ENCODE results near the gene NUDT4B.
"Not testable (repeated sequence)": the region's sequence is repeated elsewhere in the genome, so short reads cannot be mapped to it uniquely, and the experiment has no call there.

NUDT4B gene

GRCh38 chr1:148748563-148749334 is at the start of gene NUDT4B:
Gene NUDT4B, plus strand, starts transcription at chr1:148748774. Its CDS starts 179 bp downstream, at chr1:148748953.
- DNase-seq (ENCODE audit: low read depth), result not testable (repeated sequence)

- DNase-seq (ENCODE audit: low read depth), result not testable (repeated sequence)
These were observed 49.2 kb upstream of the NUDT4B start for GRCh38 chr1:148699357-148699756.

DNA sequence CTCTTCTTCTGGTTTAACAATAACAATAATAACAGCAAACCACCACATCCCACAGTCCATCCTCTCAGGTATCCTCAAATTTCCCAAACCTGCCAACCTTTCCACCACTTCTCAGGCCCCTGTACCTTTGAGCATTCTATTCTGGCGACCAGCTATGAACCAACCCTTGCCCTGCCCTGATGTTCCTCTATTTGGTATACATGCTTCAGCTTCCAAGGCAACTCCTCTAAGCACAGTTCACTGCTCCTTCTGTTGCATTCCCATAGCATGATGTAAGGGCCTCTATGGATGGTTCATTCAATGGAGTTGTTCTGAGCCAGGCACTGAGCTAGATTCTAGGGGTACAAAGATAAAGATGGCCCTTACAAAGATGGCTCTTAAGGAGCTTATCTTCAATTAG is 46.3 kb upstream of the NUDT4B start:
- DNase-seq (ENCODE audit: low read depth), result not testable (repeated sequence)

- DNase-seq (ENCODE audit: low read depth), result not testable (repeated sequence)
These were observed 44.5 kb upstream of the NUDT4B start for GRCh38 chr1:148703973-148704591.

DNA sequence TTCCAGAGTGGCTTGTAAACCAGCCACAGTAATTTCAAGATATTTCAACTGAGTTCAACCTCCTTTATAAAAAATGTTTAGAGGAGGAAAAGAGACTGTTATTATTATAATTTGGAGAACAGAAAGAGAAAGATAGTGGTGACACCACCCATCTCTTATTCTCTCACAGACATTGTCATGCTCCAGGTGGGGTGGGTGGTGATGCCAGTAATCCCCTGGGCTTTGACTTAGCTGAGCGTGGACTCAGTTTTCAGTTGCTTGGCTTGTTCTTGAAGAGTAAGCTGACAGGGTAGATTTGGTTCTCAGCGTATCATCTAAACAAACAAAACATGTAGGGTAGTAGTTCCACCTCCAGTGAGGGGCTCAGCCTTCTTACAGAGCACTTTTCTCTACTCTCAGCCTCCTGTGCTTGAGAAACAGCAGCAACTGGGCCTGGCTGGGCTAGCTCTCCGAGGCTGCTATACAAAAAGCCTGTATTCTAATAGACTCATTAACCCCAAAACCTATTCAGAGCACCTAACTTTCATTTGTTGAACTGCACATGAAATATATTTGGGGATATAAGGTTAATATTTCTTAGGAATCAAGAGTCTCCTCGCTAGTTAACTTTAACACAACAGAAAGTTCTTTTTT is 43.1 kb upstream of the NUDT4B start:
- DNase-seq (ENCODE audit: low read depth), result not testable (repeated sequence)

DNA sequence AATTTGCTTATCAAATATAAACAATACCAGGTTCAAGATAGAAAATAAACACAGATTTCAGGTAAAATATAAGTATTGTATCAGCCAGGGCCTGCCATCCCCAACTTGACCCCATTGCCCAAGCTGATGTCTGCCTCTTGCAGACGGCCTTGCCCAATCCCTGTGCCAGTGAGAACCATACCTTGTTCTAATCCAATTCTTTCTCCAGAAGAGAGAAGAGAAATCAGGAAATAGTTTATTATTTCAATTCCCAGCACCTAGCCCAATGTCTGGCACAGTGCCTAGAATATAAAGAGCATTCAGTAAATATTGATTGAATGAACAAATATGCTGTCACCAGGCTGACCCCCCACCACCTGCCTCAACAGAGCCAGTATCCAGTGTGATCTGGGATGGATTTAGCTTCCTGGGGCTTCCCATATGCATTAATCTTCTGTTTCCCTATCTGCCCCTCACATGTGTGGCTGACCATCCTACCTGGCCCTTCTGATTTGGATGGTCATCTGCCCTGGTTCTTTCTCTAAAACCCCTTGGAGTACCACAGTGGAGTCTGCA is 39.7 kb upstream of the NUDT4B start:
- DNase-seq (ENCODE audit: low read depth), result not testable (repeated sequence)

- not testable (repeated sequence) for DNase-seq (ENCODE audit: low read depth)
These were observed 37.6 kb upstream of the NUDT4B start for GRCh38 chr1:148710772-148711523.

DNA sequence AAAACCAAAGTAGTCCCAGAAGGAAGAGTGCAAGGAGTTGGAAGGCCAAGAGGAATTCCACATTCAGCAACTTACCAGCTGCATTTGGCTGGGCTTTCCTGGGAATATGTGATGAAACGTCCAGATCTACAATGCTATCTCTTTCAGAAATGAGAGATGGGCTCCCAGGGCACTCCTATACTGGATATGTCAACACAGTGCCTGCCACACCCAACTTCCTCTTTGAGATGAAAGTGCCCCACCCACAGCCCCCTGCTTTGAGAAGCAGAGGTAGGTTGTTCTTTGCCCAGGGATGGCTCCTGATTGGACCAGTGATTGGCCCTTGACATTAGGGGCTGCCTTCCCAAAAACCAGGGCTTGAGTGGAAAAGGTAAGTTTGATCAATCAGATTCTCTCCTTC is 36.2 kb upstream of the NUDT4B start:
- DNase-seq (ENCODE audit: low read depth), result not testable (repeated sequence)

DNA sequence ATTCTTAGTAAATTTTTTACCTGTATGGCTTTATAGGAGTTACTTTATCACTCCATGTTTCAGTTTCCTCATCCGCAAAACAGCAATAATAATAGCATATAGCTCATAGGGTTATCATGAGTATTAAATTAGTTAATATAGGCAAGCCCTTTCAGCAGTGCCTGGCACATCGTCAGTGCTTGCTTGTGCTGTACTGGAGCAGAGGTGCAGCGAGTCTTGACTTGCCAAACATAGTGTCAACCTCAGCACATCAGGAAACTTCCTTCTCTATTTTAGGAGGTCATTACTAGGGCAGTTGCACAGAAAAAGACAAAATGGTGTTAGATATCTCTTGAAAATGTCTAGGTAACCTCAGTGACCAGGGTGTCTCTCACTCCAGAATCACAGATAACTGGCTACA is 33.1 kb upstream of the NUDT4B start:
- DNase-seq (ENCODE audit: low read depth), result not testable (repeated sequence)

- DNase-seq (ENCODE audit: low read depth), result not testable (repeated sequence)
These were observed 31.5 kb upstream of the NUDT4B start for GRCh38 chr1:148716966-148717520.

GRCh38 chr1:148720918-148721317 is 27.7 kb upstream of the NUDT4B start:
- not testable (repeated sequence) for DNase-seq (ENCODE audit: low read depth)

DNA sequence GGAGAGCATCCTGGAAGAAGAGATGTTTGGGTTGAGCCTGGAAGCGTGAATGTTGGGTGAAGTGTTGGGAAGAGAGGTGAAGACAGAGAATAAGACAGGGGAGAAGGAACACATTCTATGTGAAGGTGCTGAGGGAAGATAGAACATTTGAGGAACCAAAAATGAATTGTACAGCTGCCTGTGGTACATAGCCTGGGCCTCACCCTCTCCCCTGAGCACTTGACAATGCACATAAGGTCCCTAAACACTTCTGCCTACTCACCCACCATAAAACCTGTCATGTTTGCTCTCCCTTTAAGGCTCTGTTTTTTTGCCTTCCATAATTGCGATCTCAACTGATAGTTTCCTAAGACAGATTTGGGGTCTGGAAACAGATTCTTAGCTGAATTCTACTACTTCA is 25.8 kb upstream of the NUDT4B start:
- not testable (repeated sequence) for DNase-seq (ENCODE audit: low read depth)

GRCh38 chr1:148723515-148723914 is 25.1 kb upstream of the NUDT4B start:
- not testable (repeated sequence) for DNase-seq (ENCODE audit: low read depth)

GRCh38 chr1:148724872-148725271 is 23.7 kb upstream of the NUDT4B start:
- DNase-seq (ENCODE audit: low read depth), result not testable (repeated sequence)

- not testable (repeated sequence) for DNase-seq (ENCODE audit: low read depth)
These were observed 20.7 kb upstream of the NUDT4B start for GRCh38 chr1:148727862-148728261.

GRCh38 chr1:148729128-148729527 is 19.4 kb upstream of the NUDT4B start:
- DNase-seq (ENCODE audit: low read depth), result not testable (repeated sequence)

- DNase-seq (ENCODE audit: low read depth), result not testable (repeated sequence)
These were observed 19.0 kb upstream of the NUDT4B start for GRCh38 chr1:148729541-148729940.

DNA sequence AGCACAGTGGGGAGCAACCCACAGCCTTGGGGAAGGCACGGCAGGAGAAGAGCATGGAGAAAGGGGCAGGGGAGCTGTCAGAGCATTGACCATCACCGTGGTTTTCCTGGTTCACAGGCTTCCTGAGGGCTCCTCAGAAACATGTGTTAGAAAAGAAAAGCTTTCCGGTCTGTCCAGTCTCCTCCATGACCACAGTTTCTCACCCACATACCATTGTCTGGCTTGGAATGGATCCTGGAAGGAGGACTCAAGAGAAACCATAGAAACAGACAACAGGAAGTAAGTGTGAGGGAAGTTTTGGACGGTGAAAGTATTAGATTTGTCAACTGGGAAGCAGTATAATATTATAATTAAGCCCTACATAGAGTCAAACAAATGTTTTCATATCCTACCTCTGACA is 16.3 kb upstream of the NUDT4B start:
- not testable (repeated sequence) for DNase-seq (ENCODE audit: low read depth)

GRCh38 chr1:148733585-148734310 is 14.8 kb upstream of the NUDT4B start:
- not testable (repeated sequence) for DNase-seq (ENCODE audit: low read depth)

GRCh38 chr1:148734311-148734662 is 14.3 kb upstream of the NUDT4B start:
- not testable (repeated sequence) for DNase-seq (ENCODE audit: low read depth)

DNA sequence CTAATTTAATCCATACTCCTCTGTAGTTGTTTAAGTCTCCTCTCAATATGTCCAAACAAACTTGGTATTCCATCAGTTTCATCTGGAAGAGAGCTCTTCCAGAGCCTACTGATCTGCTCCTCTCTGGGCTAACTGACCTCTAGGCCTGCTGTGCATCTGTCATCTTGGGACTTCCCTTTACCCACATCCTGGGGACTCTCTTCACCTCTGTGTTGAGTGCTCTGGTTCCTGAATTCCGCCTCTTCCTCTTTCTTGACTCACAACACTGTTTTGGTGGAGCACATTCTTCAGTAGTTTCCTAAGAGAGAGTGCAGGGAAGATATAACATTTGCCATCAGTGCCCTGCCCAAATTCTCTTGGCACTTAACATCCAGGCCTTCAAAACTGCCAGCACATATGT is 13.0 kb upstream of the NUDT4B start:
- not testable (repeated sequence) for DNase-seq (ENCODE audit: low read depth)

Data from HS-5 (cell line).